ENCODE measurements around the gene GJD3.

GJD3 gene

DNA sequence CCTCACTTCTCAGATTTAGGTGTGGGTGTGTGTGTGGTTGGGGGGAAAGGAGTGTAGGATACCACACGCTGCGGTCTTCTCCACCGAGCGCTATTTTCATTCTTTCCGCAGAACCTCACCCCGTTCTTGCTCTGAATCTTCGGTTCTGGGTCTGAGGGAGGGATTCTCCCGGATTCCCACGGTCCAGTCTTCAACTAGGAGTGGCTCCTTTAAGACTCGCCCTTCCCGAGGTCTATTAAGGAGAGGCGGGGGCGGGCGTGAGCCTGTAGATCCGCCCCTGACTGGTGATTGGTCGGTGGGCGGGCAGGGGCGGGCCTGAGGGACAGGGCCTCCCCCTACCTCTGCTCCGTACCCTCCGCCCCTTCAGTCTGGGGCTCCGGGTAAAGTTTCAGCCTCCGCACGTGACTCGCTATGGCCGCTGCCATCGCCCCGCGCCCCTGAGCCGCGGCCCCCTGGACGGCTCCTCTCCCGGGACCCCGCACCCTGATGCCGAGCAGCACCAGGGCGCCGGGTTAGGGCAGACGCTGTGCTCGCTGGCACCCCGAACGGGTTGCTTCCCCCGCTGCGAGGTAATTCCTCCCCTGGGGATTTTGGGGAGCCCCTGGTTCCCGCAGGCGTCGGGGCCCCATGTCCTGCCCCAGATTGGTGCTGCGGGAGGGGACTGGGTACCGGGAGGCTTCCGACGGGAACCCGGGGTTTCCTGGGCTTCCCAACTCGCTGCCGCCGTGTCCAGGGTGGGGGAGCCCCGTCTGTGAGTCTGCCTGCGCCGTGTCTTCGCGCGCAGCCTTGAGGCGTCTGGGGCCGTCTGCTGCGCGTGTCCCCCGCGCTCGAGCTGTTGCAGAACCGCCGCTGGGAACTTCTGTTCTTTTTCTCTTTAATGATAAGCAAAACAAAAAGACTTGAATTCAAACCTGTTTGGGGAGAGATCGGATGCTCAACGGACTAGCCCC, 46.4 kb downstream of the GJD3 start:
- Histone ChIP-seq H3K27me3 (ENCODE audit: low read depth, low read length) (no peaks in the 10 kb centered on the region), H3K27ac (ENCODE audit: low read length) (peak overlapping the region; percentile 83), H3K36me3 (ENCODE audit: control insufficient read depth in 1 of 2, insufficient read depth in 2 of 2, low read length in 2 of 2) (peaks cover 0 to 10% of the 10 kb centered on the region in 2 donors), H3K9me3 (ENCODE audit: control insufficient read depth in 1 of 2, low read length in 2 of 2) (no peaks in the 10 kb centered on the region), H3K4me3 (ENCODE audit: low read depth in 1 of 2, low read length in 2 of 2) (peak overlapping the region; percentile 89 to 94), H3K4me1 (ENCODE audit: control insufficient read depth in 1 of 2, insufficient read depth in 2 of 2, low read length in 2 of 2) (peaks cover 37 to 81% of the 10 kb centered on the region in 2 donors)

DNA sequence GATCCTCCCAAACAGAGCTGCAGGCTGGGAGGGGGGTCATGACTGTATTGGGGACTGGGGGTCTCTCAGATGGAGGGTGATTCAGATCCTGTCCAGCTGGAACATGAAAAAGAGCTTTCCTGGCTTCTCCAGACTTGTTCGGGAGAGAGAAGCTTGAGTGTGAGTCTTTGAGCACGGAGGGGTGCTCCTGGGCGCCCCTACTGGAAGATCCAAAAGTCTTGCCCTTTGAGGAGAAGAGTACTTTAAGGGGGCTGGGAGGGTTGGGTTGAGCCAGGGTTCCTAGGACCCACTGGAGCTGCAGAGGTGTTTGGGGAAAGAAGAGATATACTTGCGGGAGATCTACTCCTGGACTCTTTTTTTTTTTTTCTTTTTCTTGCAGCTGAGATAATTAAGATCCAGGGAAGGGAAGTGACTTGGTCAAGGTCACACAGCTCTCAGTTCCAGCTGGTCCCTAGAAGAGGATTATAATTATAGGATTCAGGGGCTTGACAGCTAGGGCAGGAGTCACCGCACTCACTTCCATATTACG, 47.1 kb downstream of the GJD3 start:
- H3K27me3 ChIP-seq (ENCODE audit: low read depth, low read length) = no peaks in the 10 kb centered on the region
- H3K27ac ChIP-seq (ENCODE audit: low read length) = peak overlapping the region; percentile 83
- H3K9me3 ChIP-seq (ENCODE audit: control insufficient read depth in 1 of 2, low read length in 2 of 2) = no peaks in the 10 kb centered on the region
- H3K4me1 ChIP-seq (ENCODE audit: control insufficient read depth in 1 of 2, insufficient read depth in 2 of 2, low read length in 2 of 2) = peaks cover 40 to 82% of the 10 kb centered on the region in 2 donors
- H3K4me3 ChIP-seq (ENCODE audit: low read depth in 1 of 2, low read length in 2 of 2) = peak overlapping the region; percentile 89 to 94
- peaks cover 0 to 3% of the 10 kb centered on the region in 2 donors for H3K36me3 ChIP-seq (ENCODE audit: control insufficient read depth in 1 of 2, insufficient read depth in 2 of 2, low read length in 2 of 2)

DNA sequence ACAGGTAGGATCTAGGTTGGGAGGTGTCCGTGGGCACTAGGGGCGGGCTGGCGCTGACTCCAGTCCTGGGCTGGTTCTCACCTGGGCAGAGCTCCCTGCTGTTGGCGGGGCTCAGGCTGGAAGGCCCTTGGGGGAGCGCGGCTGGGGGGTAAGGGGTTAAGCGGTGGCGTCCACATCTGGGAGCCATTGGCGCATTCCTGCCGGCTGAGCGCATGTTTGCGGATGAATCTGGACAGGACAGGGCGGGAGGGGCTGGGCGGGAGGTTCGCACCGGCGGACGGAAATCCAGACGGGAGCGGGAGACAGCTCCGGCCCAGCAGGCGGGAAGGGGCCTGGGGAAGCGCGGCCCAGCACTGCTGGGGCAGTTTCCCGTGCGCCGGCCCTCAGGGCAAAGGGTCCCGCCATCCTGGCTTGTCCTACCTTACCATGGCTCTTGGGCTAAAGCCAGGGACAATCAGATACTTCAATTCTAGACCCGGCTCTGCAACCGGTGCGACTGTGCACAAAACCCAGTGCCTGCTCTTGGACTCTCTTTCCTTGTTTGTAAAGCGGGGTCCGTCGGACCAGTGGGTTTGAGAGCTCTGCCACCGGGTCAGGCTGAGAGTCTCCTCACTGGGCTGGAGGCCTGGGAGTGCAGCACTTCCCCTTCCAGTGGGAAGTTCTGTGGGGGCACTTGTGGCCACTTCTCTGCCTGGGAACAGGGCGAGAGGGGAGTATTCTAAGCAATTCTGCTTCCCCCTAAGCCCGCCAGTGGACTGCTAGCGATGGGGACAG, 47.8 kb downstream of the GJD3 start:
- H3K27me3 ChIP-seq (ENCODE audit: low read depth, low read length) = no peaks in the 10 kb centered on the region
- H3K4me3 ChIP-seq (ENCODE audit: low read depth in 1 of 2, low read length in 2 of 2) = peak overlapping the region; percentile 89 to 94
- peaks cover 40 to 82% of the 10 kb centered on the region in 2 donors for H3K4me1 ChIP-seq (ENCODE audit: control insufficient read depth in 1 of 2, insufficient read depth in 2 of 2, low read length in 2 of 2)
- H3K27ac ChIP-seq (ENCODE audit: low read length) = peak overlapping the region; percentile 83
- no peaks in the 10 kb centered on the region for H3K36me3 ChIP-seq (ENCODE audit: control insufficient read depth in 1 of 2, insufficient read depth in 2 of 2, low read length in 2 of 2)
- H3K9me3 ChIP-seq (ENCODE audit: control insufficient read depth in 1 of 2, low read length in 2 of 2) = no peaks in the 10 kb centered on the region

DNA sequence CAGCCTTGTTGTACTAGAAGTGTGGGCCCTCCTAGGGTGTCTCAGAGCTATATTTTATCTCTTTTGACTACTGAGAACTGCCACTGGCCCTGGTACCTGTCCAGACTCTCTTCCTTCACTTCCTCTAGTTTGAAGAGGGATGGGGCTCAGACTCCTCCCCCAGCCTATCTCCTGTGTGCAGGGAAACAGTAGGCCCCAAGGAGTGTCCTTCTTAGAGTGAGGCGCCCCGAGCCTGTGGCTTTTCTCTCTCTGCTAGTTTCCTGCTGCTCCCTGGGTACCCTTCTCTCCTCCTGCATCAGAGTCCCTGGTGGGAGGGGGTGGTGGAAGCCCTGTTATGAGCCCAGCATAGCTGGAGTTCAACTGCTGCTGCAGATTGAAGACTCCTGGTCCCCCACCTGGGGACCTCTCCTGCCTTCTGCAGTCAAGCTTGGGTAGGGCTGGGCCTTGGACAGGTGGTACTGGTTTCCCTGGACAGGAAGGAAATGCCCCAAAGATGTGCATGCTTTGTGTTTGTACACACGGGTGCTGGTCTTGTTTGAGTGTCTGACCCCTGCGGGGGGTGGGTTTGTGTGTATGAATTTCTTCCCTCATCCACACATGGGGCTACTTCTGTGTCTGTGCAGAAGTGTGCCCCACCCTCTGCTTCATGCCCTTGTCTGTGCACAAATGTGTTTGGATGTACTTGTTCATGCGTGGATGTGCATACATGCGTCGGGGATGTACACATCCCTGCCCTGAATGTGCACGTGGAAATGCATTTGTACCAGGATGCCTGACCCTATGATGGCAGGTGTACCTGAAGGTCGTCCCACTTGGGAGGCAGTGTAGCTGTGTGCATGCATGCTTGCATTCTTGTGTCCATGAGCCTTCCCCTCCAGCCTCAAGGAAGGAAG, 48.6 kb downstream of the GJD3 start:
- Histone ChIP-seq H3K4me1 (ENCODE audit: control insufficient read depth in 1 of 2, insufficient read depth in 2 of 2, low read length in 2 of 2) (peaks cover 46 to 82% of the 10 kb centered on the region in 2 donors), H3K27me3 (ENCODE audit: low read depth, low read length) (no peaks in the 10 kb centered on the region), H3K4me3 (ENCODE audit: low read depth in 1 of 2, low read length in 2 of 2) (peak overlapping the region in 1 of 2 donors; percentile 94), H3K27ac (ENCODE audit: low read length) (no peak overlapping the region), H3K36me3 (ENCODE audit: control insufficient read depth in 1 of 2, insufficient read depth in 2 of 2, low read length in 2 of 2) (no peaks in the 10 kb centered on the region), H3K9me3 (ENCODE audit: control insufficient read depth in 1 of 2, low read length in 2 of 2) (no peaks in the 10 kb centered on the region)

DNA sequence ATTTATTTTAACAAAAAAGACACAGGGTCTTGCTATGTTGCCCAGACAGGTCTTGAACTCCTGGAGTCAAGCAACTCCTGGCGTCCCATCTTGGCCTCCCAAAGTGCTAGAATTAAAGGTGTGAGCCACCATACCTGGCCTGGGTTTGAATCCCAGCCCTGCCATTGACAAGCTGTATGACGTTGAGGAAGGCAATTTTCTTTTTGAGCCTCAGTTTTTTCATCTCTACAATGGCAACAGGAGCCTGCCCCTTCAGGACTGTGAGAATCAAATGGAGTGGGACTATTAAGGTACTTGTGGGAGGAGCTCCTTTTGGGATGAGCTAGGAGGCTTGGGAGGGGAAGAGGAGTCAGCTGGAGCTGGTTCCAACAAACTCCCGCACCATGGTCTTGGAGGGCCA, 49.3 kb downstream of the GJD3 start:
- Histone ChIP-seq H3K9me3 (ENCODE audit: control insufficient read depth in 1 of 2, low read length in 2 of 2) (no peaks in the 10 kb centered on the region), H3K4me3 (ENCODE audit: low read depth in 1 of 2, low read length in 2 of 2) (no peak overlapping the region), H3K4me1 (ENCODE audit: control insufficient read depth in 1 of 2, insufficient read depth in 2 of 2, low read length in 2 of 2) (peaks cover 46 to 82% of the 10 kb centered on the region in 2 donors), H3K27me3 (ENCODE audit: low read depth, low read length) (no peaks in the 10 kb centered on the region), H3K27ac (ENCODE audit: low read length) (no peak overlapping the region), H3K36me3 (ENCODE audit: control insufficient read depth in 1 of 2, insufficient read depth in 2 of 2, low read length in 2 of 2) (no peaks in the 10 kb centered on the region)

DNA sequence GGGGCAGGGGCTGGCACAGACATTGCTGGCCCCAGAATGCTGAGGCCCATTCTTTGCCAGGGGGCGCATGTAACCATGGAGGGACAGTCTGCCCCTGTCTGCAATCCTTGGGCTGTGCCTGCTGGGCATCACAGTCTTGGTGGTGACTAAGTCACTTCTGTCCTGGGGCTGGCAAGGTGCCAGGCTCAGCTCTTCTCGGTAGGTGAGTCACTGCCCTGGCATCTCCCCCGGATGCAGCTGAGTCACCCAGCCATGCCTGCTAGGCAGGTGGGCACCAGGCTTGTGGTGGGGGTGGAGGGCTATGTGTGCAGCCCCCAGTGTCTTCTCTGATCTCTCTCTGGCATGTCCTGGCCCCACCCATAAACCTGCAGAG, 50.0 kb downstream of the GJD3 start:
- Histone ChIP-seq H3K36me3 (ENCODE audit: control insufficient read depth in 1 of 2, insufficient read depth in 2 of 2, low read length in 2 of 2) (no peaks in the 10 kb centered on the region), H3K4me1 (ENCODE audit: control insufficient read depth in 1 of 2, insufficient read depth in 2 of 2, low read length in 2 of 2) (peaks cover 51 to 82% of the 10 kb centered on the region in 2 donors), H3K4me3 (ENCODE audit: low read depth in 1 of 2, low read length in 2 of 2) (no peak overlapping the region), H3K27me3 (ENCODE audit: low read depth, low read length) (no peaks in the 10 kb centered on the region), H3K9me3 (ENCODE audit: control insufficient read depth in 1 of 2, low read length in 2 of 2) (no peaks in the 10 kb centered on the region), H3K27ac (ENCODE audit: low read length) (no peak overlapping the region)

DNA sequence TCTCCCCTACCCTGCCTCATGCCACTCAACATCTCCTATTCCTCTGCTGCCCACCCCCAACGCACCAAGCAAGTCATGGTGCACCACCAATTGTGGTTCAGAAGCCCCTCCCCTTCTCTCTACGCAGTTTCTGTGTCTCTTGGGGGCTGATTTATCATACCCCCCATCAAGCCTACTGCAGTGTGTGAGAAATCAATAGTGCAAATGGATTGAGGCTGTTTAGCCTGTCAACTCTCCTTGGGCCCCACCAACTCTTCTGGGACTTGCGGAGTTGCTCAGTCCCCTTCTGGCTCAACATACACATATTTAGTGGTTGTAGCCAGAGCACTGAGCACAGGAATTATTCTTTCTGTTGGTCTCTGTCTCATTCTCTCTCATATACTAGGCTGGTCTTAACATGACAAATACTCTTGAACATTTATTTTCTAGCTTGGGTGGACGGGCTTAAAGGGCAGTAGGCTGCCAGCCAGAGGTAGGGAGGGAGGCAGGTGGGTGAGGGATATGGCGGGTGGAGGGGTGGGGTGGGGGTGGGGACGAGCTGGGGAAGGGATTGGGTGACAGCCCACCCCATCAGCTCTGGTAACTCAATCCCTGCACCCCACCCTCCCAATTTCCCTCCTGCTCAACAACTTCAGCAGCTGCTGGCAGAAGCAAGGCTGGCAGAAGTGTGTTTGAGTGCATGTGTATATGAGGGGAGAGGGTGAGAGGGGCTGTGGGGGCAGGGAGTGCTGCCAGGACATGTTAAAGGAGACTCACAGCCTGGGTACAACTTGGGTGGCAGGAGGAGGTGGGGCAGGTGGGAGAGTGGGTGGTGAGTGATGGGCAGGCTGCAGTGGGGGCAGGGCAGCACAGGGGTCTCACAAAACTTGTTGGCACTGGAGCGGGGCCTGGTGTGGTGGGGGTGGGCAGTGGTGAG, 50.6 kb downstream of the GJD3 start:
- peaks cover 55 to 85% of the 10 kb centered on the region in 2 donors for H3K4me1 ChIP-seq (ENCODE audit: control insufficient read depth in 1 of 2, insufficient read depth in 2 of 2, low read length in 2 of 2)
- peak overlapping the region; percentile 33 for H3K27ac ChIP-seq (ENCODE audit: low read length)

More for the DNA sequence above, 50.6 kb downstream of the GJD3 start:
- Histone ChIP-seq H3K36me3 (ENCODE audit: control insufficient read depth in 1 of 2, insufficient read depth in 2 of 2, low read length in 2 of 2) (no peaks in the 10 kb centered on the region), H3K9me3 (ENCODE audit: control insufficient read depth in 1 of 2, low read length in 2 of 2) (no peaks in the 10 kb centered on the region), H3K4me3 (ENCODE audit: low read depth in 1 of 2, low read length in 2 of 2) (no peak overlapping the region), H3K27me3 (ENCODE audit: low read depth, low read length) (no peaks in the 10 kb centered on the region)
